RKO (cell line): ENCODE results near the gene LPCAT2.

ENCODE experiments used
- DNase-seq: peaks from one replicate; pipeline ENCODE4 v3.0.0-alpha.2; 2016; ENCODE audit warnings: low spot score

LPCAT2 gene

DNA sequence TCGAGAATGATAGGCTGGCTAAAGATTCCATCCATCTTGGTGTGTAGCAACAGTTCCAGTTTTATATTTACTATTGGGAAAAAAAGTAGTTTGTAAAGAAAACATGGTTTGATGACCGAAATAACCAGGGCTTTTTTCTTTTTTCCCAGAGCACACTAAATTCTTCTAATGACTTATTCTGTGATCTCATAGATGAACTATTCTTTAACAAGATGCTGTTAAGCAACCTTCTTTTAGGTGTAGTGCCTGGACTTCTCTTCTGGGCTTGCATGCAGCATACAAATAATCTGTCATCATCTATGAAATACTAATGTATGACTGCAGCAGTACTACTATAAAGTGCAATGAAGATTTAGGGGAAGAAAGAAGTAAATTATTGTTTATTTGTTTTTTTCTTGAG is 46.6 kb downstream of the LPCAT2 start:
- no peak for DNase-seq

DNA sequence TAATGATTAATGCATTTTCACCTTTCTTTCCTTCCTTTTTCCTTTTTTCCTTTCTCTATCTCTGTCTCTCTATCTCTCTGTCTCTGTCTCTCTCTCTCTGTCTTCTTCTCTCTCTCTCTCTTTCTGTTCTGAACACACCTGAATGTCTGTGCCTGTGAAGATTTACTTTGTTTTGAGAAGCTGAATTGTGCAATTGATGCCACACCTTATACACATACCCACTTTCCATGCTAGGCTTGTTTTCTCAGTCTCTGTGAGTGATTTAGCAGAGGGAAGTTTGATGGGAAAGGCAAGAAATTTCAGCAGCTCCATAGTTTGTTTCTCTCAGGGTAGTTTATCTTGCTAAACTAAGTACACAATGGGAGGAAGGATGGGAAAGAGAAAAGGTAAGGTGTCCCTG is 48.3 kb downstream of the LPCAT2 start:
- DNase-seq: no peak

DNA sequence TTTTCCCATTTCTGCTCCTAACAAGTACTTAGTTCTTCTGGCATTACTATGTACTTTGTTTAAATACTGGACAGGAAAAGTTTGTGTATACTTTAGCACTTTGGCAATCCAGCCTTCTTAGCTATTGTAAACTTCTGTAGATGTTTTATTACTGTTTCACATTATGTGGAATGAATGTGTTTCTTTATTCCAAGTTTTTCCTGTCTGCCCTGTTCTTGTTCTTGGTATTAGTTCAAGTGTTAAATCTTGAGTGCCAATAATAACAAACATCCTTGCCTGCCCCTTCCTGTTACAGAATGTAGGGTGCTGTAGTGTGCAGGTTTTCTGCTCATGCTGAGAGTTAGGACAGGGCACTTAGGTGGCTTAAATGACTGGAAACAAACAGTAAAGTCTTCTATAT is 50.4 kb downstream of the LPCAT2 start:
- DNase-seq: no peak

DNA sequence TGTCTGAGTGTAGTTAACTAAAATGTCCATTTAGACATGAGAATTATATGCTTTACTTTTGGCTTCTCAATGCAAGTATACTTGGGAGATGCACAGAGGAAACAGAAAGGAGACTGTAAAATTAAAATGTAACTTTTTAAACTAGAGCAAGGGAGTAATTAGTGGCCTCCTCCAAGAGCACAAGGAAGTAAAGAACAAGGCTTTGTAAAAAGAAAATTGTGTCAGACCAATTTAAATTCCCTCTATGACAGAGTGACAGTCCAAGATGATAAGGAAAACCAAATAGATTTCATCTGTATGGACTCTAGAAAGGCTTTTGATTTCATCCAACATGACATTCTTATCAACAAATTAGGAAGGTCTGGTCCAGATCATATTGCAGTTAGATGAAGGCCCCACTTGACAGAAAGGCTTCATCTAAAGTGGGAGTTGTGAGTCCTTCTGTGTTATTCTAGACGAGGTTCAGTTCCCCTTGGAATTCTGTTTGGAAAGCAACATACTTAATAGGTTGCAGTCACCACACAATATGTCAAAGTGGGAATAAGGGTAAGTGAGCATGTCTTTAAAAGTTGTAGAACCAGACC is 51.2 kb downstream of the LPCAT2 start:
- DNase-seq: no peak

DNA sequence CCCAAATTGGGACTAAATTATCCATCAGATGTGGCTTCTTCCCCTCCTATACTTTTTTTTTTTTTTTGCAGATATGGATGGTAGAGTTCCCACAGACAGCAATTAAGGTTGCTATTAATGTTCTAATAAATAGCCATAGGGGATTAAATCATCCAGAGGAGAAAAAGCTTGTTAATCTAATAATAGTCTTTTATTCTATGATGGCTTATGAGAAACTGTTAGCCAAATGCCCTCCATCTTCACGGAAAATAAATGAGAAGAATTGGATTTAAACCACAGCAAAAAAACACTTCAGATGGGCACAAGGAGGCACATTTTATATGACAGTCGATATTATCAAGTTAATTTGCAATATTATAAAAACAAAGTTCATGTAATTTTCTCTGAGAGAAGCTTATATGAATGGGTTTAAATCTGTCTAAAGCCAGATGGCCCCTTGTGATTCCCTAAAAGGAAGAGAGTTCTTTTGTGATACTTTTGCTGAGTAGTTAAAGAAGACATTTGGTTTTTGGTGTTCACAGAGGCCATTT is 52.5 kb downstream of the LPCAT2 start:
- no peak for DNase-seq

DNA sequence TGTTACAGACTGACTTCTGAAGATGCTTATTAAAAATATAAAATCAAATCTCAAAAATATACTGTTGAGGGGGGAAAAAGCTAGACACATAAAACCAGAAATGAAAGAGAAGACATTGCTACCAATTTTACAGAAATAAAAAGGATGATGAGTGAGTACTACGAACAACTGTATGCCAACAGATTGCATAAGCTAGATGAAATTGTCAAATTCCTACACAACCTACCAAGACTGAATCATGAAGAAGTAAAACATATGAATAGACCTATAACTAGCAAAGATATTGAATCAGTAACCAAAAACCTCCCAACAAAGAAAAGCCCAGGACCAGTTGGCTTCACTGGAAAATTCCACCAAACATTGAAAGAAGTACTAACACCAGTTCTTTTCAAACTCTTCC is 54.1 kb downstream of the LPCAT2 start:
- no peak for DNase-seq

DNA sequence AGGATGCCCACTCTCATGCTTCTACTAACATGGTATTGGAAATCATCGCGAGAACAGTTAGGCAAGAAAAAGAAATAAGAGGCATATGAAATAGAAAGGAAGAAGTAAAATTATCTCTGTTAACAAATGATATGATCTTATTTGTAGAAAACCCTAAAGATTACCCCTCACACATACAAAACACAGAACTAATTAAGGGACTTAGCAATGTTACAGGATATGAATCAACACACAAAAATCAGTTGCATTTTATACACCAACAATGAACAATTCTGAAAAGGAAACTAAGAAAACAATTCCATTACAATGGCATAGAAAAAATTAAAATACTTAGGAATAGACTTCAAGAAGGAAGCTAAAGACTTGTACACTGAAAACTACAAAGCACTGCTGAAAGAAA is 54.9 kb downstream of the LPCAT2 start:
- DNase-seq: no peak

DNA sequence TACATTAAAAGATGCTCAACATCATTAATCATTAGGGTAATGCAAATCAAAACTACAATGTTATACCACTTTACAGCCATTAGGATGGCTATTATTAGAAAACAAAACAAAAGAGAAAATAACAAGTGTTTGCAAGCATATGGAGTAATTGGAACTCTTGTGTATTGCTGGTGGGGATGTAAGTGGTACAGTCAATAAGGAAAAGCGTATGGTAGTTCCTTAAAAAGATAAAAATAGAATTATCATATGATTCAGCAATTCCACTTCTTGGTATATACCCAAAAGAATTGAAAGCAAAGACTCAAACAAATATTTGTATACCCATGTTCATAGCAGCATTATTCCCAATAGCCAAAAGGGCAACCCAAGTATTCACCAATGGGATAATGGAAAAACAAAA is 56.2 kb downstream of the LPCAT2 start:
- DNase-seq: no peak

DNA sequence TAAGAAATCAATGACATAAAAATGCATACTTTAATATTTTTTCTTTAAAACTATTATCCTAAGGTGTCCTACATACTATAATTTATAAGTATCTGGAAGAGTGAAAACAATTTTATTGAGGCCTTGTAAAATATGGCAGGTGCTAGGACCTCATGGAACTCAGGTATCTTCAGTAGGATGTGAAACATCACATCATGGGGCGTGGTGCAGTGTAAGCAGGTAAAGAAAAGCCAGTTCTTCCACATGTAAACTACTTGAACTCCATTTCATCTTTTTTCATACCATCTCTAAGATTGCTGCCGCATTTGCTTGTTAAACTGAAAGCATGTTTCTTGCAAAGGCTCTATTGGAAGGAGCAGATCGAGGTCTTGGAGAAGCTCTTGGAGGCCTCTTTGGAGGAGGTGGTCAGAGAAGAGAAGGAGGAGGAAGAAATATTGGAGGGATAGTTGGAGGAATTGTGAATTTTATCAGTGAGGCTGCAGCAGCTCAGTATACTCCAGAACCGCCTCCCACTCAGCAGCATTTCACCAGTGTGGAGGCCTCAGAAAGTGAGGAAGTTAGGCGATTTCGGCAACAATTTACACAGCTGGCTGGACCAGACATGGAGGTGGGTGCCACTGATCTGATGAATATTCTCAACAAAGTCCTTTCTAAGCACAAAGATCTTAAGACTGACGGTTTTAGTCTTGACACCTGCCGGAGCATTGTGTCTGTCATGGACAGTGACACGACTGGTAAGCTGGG is 57.7 kb downstream of the LPCAT2 start, which contains the start of gene CAPNS2:
CAPNS2 (plus strand) TSS at position 253 of the 744 bp plus-strand sequence; CDS start at position 326, 73 bp downstream.
- DNase-seq: no peak

DNA sequence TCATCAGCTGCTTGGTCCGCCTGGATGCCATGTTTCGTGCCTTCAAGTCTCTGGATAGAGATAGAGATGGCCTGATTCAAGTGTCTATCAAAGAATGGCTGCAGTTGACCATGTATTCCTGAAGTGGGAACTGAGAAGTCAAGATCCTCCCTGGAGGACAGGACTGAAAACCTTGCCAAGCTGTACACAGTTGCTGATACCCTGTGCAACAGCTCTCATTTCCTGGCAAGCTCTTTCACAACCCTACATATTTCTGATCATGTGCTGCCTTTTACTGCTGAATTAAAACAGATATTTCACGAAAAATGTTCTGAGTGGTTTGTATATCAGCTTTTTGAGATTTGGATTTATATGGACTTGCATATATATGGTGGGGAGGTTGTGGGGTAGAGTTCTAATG is 58.5 kb downstream of the LPCAT2 start:
- DNase-seq: no peak

DNA sequence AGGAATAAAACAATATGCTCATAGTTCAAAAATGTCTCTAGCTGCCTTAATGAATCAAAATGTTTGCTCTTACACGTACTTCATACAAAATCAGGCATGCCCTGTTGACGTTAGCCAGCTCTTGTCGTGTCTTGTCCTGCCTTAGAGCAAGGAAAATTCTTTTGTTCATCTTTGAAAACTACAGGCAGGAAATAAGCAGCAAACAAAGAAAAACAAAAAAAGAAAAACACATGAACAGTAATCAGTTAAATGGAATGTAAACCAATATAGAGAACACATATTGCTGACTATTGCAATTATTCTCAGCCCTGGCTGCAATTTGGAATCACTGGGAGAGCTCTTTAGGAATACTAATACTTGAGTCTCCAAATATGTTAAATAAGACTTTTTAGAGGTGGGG is 59.3 kb downstream of the LPCAT2 start:
- DNase-seq: no peak

DNA sequence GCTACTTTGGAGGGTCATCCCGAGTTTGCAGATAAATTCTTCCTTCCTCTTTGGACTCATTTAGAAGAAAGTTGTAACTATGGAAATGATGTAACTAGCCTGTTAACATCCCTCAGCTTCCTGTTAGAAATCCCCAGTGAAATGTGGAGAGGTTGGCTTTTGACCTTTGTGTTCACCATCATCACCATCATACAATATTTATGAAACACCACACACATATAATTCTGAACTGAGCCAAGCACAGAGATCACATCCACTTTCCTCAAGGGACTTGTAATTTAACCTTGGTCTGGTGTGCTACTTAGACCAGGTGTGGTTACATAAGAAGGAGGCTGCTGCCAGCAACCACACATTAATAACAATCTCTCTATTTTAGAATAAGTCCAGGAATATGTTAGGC is 60.2 kb downstream of the LPCAT2 start:
- DNase-seq: no peak

DNA sequence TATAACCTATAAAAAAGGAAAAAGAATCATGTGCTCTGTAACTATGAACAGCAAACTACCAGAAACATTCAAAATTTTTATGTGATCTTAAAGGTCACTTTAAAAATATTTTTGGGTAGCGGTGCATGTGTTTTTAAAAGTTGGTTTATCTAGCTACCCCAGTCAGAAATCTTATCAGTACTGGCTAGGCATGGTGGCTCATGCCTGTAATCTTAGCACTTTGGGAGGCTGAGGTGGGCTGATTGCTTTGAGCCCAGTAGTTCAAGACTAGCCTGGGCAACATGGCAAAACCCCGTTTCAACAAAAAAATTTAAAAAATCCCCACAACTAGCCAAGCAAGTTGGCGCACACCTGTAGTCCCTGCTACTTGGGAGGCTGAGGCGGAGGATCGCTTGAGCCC is 61.3 kb downstream of the LPCAT2 start:
- DNase-seq: no peak

DNA sequence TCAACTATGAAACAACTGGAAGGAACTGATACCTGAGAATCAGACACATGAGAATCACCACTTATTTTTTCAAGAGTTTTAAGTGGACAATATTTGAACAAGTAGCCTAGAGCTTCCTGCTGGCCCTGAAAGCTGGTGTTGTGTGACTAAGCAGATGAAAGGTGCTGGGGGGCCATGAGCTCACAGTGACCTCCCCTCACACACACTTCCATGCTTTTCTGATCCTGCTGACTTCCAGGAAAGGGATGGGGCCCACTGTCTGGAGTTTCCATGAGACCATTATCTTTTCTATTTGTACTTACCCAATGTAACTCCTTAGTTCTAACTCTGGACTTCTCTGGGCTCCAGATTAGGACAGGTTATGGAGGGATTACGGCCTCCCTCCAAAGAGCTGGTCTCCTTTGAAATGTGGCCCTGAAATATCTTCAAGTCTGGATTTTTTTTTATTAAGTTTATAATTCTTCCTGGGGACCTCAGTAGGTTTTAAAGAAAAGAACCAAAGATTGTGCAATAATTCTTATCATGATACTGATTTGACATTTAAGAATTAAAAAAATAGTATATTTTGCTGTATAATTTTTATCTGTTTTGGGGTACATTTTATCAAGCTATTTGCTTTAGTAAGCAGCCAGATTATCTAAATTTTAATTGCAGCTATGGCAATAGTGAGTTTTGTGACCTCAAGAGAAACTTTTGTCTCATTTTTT is 62.5 kb downstream of the LPCAT2 start:
- DNase-seq: no peak

DNA sequence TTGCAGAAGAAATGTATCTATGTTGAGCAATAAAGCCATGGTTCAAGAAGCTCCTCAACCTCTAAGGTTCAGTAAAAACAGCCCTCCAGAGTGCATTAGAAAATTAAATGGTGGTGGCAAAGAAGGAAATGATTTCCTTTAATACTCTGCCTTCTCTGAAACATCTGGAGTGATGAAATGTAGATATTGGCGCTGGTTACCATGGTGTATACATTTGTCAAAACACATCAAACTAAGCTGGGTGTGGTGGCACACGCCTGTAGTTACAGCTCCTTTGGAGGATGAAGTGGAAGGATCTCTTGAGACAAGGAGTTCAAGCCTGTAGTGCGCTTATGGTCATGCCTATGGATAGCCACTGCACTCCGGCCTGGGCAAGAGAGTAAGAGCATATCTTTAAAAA is 63.6 kb downstream of the LPCAT2 start:
- DNase-seq: no peak

DNA sequence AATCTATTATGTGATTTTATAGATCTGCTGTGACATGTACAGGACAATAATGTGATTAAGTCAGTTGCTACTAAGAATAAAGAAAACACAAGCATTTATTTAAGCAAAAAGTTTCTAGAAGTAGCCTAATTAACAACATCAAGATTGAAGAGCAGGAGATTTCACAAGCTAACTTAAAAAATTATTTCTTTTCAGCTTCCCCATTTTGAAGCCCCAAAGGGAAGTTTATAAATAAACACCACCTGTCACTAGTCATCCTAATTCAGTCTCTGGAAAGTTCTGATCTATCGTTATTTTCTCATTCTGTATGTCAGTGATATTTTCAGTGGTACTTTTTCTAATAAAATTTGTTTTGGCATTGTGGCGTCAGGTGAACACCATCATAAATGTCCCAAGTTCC is 65.9 kb downstream of the LPCAT2 start:
- DNase-seq: no peak

DNA sequence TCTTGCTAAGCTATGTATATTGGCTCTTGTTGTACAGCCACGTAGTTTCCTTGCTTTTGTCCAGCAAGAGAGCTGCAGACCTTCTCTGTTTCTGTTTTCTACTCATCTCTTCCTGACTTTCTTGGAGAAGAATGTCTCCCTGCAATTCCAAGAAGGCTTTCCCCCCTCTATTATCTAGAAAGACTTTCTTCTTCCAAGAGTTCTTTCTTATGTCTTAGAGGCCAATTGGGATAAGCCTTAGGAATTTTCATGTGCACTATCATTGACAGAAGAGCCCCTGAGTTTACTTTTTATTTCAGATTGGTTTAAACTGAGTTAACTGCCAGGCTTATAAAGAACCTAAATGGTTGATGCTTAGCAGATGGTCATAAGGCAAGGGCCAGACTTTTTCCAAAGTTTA is 66.6 kb downstream of the LPCAT2 start:
- DNase-seq: no peak

DNA sequence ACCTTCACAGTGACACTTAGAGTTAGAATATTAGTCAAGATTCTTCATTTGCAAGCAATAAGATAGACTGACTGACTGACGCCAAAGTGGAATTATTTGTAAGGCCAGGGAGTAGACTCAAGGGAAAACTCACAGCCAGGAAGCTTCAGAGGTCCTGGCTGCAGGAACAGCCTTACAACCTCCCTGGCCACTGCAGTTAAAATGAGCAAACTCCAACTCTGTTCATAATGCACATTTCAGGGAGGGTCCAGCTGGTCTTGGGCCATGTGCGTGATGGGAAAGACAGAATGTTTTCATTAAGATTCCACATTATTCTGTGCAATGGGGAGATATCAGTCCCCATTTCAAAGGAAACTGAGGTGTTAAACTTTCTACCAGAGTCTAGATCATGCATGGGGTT is 67.5 kb downstream of the LPCAT2 start:
- no peak for DNase-seq

DNA sequence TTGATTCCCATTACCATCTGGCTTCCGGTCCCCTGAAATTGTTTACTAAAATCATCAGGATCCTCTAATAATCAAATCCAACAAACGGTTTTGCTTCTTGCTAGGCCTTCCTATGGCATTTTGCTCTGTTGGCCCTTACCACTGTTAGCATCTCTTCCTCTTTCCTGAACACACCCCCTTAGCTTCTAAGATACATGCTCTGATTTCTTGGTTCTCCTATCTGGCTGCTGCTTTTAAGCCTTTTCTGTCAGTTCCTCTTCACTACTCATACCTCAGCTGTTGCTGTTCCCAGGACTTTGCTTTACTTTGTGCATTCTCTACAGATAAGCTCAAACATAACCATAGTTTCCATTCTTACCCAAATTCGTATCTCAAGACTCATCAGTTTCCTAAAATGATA is 69.0 kb downstream of the LPCAT2 start:
- DNase-seq: no peak

DNA sequence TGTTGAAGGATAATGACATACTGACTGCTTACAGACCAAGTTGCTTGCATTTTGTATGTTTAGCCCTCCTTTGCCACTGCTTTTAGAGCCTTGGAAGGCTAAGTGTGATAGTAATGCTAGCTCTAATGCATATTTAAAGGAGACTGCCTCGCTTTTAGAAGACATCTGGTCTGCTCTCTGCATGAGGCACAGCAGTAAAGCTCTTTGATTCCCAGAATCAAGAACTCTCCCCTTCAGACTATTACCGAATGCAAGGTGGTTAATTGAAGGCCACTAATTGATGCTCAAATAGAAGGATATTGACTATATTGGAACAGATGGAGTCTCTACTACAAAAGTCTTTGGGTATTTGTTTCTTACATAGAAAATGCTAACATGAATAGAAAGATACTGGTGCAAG is 76.8 kb downstream of the LPCAT2 start:
- DNase-seq: no peak

DNA sequence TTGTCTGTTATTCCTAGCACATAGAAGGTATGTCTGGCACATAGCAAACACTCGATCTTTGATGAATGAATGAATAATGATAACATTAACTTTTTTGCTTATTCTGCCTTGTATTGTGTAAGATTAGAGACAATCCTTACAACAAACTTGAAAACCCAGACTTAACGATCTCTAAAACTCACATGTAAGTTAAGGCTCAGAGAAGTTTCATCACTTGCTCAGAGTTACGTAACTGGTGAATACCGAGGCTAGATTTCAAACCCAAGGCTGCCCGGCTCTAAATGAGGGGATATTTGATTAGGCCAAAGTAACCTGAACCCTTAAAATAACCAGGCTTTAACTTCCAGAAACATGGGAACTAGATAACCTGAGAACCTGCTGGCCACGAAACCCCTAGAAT is 79.9 kb downstream of the LPCAT2 start:
- no peak for DNase-seq

DNA sequence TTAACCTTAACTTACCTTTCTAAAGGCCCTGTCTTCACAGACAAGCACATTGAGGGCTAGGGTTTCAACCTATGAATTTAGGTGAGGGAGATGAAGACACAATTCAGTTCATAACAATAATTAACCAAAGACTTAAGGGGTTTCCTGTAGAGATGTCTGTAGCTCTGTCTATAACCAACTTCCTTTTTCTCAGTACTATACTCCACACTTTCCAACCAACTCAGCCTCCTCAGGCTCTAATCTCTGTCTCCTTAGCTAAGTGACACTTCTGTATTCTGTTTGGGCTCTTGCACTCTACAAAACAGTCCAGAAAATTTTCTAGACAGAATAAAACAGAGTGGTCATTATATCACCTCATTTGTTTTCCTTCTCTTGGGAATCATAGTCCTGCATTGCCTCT is 83.4 kb downstream of the LPCAT2 start:
- no peak for DNase-seq

DNA sequence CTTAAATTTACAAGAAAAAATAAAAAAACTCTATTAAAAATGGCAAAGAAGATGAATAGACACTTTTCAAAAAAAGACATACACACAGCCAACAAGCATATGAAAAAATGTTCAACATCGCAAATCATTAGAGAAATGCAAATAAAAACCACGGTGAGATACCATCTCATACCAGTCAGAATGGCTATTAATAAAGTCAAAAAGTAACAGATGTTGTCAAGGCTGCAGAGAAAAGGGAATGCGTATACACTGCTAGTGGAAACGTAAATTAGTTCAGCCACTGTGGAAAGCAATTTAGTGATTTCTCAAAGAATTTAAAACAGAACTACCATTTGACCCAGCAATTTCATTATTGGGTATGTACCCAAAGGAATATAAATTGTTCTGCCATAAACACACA is 89.1 kb downstream of the LPCAT2 start:
- DNase-seq: no peak
